Left ventricle myocardium superior (tissue), 1 donor: ENCODE results near the gene SEZ6L. TPM values are rescaled to one million over a fixed set of nuclear protein-coding genes. Genes with fewer than 3 reads are reported as not detected.

Experiments
- ATAC-seq: fragments of 200-7000 bp; cut with Tn5 transposase; one replicate; pipeline ENCODE4 v1.9.1; 2020; ENCODE audit warnings: mild to moderate bottlenecking, moderate library complexity
- DNase-seq: peaks from one replicate; pipeline ENCODE4 v3.0.0-alpha.2; 2020
- intact Hi-C: fragments of 100-400 bp; cut with micrococcal nuclease; formaldehyde crosslinking; loops from one replicate; pipeline ENCODE4 v1.11.0; 2022
- total RNA-seq: library from RNA; stranded (reverse); fragmentation: NEBNext Ultra II Directional; extraction: Animal tissue kit (Norgen Biotek cat#: 25700); gene quantifications from one replicate; pipeline ENCODE4 v1.2.1, GENCODE V29; 2021
- donor health status: DM: no; HTN: yes; CAD: no; lungs with severe emphysema.

Gene SEZ6L
- total RNA-seq, 1 donor from 2014 or later = 0.37 TPM

GRCh38 chr22:26322179-26322905 lies 153.1 kb downstream of the SEZ6L start:
- intact Hi-C loops = no loop called here
- ATAC-seq = no peak
- DNase-seq = no peak

- intact Hi-C loops = no loop called here
- no peak for DNase-seq
- ATAC-seq = no peak
Measured at GRCh38 chr22:26323013-26323412, 153.8 kb downstream of the SEZ6L start.

- DNase-seq = no peak
- ATAC-seq = no peak
- intact Hi-C loops = no loop called here
Measured at GRCh38 chr22:26324150-26324549, 154.9 kb downstream of the SEZ6L start.

- ATAC-seq = no peak
- intact Hi-C loops = no loop called here
Measured at GRCh38 chr22:26325641-26326040, 156.4 kb downstream of the SEZ6L start.

GRCh38 chr22:26326803-26327202 lies 157.5 kb downstream of the SEZ6L start:
- intact Hi-C loops = no loop called here
- DNase-seq (no peak), ATAC-seq (no peak)

More at GRCh38 chr22:26325641-26326040, 156.4 kb downstream of the SEZ6L start:
- DNase-seq = no peak

GRCh38 chr22:26327306-26327705 lies 158.0 kb downstream of the SEZ6L start:
- intact Hi-C loops = no loop called here

GRCh38 chr22:26328221-26328620 lies 159.0 kb downstream of the SEZ6L start:
- ATAC-seq (no peak), DNase-seq (no peak)
- intact Hi-C loops = no loop called here

More at GRCh38 chr22:26327306-26327705, 158.0 kb downstream of the SEZ6L start:
- DNase-seq = no peak
- ATAC-seq = no peak

- peak; percentile 35 for DNase-seq
- intact Hi-C loops = no loop called here
- peak; percentile 54 for ATAC-seq
Measured at GRCh38 chr22:26330971-26331625, 161.8 kb downstream of the SEZ6L start.

GRCh38 chr22:26333088-26333800 lies 164.0 kb downstream of the SEZ6L start:
- ATAC-seq (no peak), DNase-seq (no peak)
- intact Hi-C loops = no loop called here

GRCh38 chr22:26334232-26334631 lies 165.0 kb downstream of the SEZ6L start:
- intact Hi-C loops = no loop called here
- DNase-seq = no peak
- ATAC-seq = no peak

- ATAC-seq (no peak), DNase-seq (no peak)
- intact Hi-C loops = no loop called here
Measured at GRCh38 chr22:26336773-26337172, 167.5 kb downstream of the SEZ6L start.

- ATAC-seq = no peak
- DNase-seq = no peak
- intact Hi-C loops = no loop called here
Measured at GRCh38 chr22:26339755-26340154, 170.5 kb downstream of the SEZ6L start.

- ATAC-seq (no peak), DNase-seq (no peak)
- intact Hi-C loops = no loop called here
Measured at GRCh38 chr22:26342745-26343410, 173.6 kb downstream of the SEZ6L start.

GRCh38 chr22:26345496-26345895 lies 176.2 kb downstream of the SEZ6L start:
- intact Hi-C loops = no loop called here
- DNase-seq (no peak), ATAC-seq (no peak)

GRCh38 chr22:26348810-26349526 lies 179.7 kb downstream of the SEZ6L start:
- ATAC-seq = no peak
- intact Hi-C loops = no loop called here
- no peak for DNase-seq

- ATAC-seq (no peak), DNase-seq (no peak)
- intact Hi-C loops = no loop called here
Measured at GRCh38 chr22:26354707-26355106, 185.4 kb downstream of the SEZ6L start.

GRCh38 chr22:26357281-26357680 lies 188.0 kb downstream of the SEZ6L start:
- intact Hi-C loops = no loop called here
- DNase-seq = no peak
- no peak for ATAC-seq

GRCh38 chr22:26357813-26358212 lies 188.6 kb downstream of the SEZ6L start:
- intact Hi-C loops = no loop called here
- ATAC-seq (no peak), DNase-seq (no peak)

GRCh38 chr22:26359156-26359555 lies 189.9 kb downstream of the SEZ6L start:
- ATAC-seq = no peak
- no peak for DNase-seq
- intact Hi-C loops = no loop called here
